Measurements from ENCODE around the gene LRRK2. TPM values are rescaled to one million over a fixed set of nuclear protein-coding genes. Genes with fewer than 3 reads are reported as not detected.

LRRK2 gene
- total and polyA plus RNA-seq, 8 donors, result 2.9 to 28.1 (median 4.6) TPM

DNA sequence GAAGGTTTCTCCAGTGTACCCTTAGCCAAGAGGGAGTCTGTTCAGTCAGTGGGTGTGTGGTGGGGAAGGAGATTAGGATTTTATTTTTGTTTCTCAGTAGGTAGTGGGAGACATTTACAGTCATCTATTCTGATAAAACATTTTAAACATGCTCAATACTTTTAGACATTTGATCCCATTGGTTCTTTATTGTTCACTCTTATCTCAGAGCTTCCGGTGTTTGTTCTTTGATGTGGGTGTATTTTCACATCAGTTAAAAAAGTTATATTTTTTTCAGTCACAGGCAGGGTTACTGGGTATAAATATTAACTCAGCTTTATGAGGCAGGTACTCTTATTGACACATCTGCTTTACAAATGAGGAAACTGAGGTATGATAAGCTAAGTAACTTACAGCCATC is 43.3 kb upstream of the LRRK2 start:
- WGBS, 5 donors, result 29 to 53% (median 46%) methylated on average over 1 of the region's 1 CpG
- H3K4me3 ChIP-seq, result no peak overlapping the region
- H3K36me3 ChIP-seq, result no peaks in the 10 kb centered on the region
- TF ChIP-seq POLR2AphosphoS5 (IDR thresholded peaks at IDR 0.05) (no peak), EP300 (IDR thresholded peaks at IDR 0.05) (no peak), POLR2A (IDR thresholded peaks at IDR 0.05) (no peak)
- TF ChIP-seq, protein P1, sequence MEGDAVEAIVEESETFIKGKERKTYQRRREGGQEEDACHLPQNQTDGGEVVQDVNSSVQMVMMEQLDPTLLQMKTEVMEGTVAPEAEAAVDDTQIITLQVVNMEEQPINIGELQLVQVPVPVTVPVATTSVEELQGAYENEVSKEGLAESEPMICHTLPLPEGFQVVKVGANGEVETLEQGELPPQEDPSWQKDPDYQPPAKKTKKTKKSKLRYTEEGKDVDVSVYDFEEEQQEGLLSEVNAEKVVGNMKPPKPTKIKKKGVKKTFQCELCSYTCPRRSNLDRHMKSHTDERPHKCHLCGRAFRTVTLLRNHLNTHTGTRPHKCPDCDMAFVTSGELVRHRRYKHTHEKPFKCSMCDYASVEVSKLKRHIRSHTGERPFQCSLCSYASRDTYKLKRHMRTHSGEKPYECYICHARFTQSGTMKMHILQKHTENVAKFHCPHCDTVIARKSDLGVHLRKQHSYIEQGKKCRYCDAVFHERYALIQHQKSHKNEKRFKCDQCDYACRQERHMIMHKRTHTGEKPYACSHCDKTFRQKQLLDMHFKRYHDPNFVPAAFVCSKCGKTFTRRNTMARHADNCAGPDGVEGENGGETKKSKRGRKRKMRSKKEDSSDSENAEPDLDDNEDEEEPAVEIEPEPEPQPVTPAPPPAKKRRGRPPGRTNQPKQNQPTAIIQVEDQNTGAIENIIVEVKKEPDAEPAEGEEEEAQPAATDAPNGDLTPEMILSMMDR (IDR thresholded peaks at IDR 0.05), result no peak
- H3K27ac ChIP-seq, result no peak overlapping the region
- no peaks in the 10 kb centered on the region for H3K4me1 ChIP-seq
- intact Hi-C loops (cut with DNase I; ENCODE audit: low total_unique reads), result no loop called here
- H3K9me3 ChIP-seq, result peaks cover 0 to 4% (median 0%) of the 10 kb centered on the region in 4 donors
- no peaks in the 10 kb centered on the region for H3K27me3 ChIP-seq
- DNase-seq, result no peak

DNA sequence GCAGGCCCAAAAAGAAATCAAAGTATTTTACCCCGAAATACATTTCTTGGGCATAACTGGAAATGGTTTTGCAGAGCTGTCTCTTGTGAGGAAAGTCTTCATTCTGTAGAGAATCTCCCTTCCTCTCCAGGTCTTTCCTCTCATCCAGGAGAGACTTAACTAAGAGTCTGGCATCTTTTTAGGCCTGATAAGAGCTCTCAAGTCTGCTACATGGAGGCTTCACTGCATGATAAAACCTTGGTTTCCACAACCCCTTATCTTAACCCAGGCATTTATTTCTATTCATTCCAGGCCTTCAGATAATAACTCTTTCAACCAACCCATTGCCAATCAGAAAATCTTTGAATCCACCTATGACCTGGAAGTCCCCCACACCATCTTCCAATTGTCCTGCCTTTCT is 41.1 kb upstream of the LRRK2 start:
- no peak for DNase-seq
- Histone ChIP-seq H3K27me3 (no peaks in the 10 kb centered on the region), H3K27ac (no peak overlapping the region), H3K4me1 (no peaks in the 10 kb centered on the region), H3K36me3 (no peaks in the 10 kb centered on the region), H3K9me3 (peaks cover 0 to 4% (median 0%) of the 10 kb centered on the region in 4 donors), H3K4me3 (no peak overlapping the region)
- TF ChIP-seq, protein P1 (IDR thresholded peaks at IDR 0.05), result no peak
- TF ChIP-seq EP300 (IDR thresholded peaks at IDR 0.05), result no peak
- no peak for TF ChIP-seq POLR2A (IDR thresholded peaks at IDR 0.05)
- no peak for TF ChIP-seq POLR2AphosphoS5 (IDR thresholded peaks at IDR 0.05)
- WGBS, 5 donors, result 84 to 100% (median 94%) methylated on average over 1 of the region's 1 CpG
- intact Hi-C loops (cut with DNase I; ENCODE audit: low total_unique reads), result no loop called here

DNA sequence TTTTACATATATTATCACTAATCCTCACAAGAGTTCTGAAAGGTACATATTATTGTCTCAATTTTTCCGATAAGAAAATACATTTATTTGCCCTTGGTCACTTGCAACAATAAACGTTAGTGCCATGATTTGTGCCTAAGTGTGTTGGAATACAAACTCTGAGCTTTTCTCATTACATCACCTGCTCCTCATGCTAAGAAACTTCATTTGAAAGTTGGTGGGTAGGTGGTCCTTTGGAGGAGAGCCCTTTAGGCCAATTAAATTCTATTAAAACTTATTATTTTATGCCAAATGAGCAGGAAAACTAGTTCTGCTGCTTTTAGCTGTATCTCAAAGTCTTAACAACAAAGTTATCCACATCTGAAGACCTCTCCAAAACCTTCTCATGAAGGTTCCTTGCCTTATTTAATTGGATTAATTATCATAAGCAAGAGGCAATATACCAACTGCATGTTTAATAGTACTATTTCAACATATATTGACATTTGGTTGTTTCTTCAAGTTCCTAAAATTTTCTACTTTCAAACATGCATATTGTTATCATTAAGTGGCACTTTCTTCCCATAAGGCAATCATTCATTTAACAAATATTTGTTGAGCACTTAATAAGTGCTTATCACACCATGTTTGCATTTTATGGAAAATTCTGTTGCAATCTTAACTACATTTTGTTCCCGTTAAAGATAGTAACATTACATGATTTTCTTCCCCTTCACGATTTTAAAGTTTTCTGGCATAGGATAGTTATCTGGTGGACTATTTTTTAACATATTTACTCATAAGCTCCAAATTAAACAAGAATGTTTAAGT is 40.1 kb upstream of the LRRK2 start:
- no peak overlapping the region for H3K27ac ChIP-seq
- H3K4me1 ChIP-seq, result no peaks in the 10 kb centered on the region
- TF ChIP-seq POLR2A (IDR thresholded peaks at IDR 0.05) (no peak), EP300 (IDR thresholded peaks at IDR 0.05) (no peak), POLR2AphosphoS5 (IDR thresholded peaks at IDR 0.05) (no peak)
- TF ChIP-seq, protein P1 (IDR thresholded peaks at IDR 0.05), result no peak
- 63 to 72% (median 66%) methylated on average over 4 of the region's 4 CpGs for WGBS, 5 donors
- H3K27me3 ChIP-seq, result no peaks in the 10 kb centered on the region
- no peaks in the 10 kb centered on the region for H3K36me3 ChIP-seq
- H3K4me3 ChIP-seq, result no peak overlapping the region
- peaks cover 0 to 4% (median 0%) of the 10 kb centered on the region in 4 donors for H3K9me3 ChIP-seq
- no peak for DNase-seq
- intact Hi-C loops (cut with DNase I; ENCODE audit: low total_unique reads), result no loop called here

DNA sequence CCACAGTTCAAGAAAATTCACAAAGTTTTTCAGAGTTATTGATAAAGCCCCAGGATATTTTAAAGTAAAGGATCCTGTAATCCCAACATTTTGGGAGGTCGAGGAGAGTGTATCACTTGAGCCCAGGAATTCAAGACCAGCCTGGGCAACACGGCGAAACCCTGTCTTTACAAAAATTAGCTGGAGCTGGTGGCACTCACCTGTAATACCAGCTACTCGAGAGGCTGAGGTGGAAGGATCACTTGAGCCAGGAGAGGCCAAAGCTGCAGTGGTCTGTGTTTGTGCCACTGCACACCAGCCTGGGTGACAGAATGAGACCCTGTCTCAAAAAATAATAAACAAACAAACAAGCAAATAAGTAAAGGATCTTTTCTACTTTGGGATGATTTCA is 39.5 kb upstream of the LRRK2 start:
- Histone ChIP-seq H3K27me3 (no peaks in the 10 kb centered on the region), H3K4me1 (no peaks in the 10 kb centered on the region), H3K9me3 (peaks cover 0 to 2% (median 0%) of the 10 kb centered on the region in 4 donors), H3K36me3 (no peaks in the 10 kb centered on the region), H3K27ac (no peak overlapping the region), H3K4me3 (no peak overlapping the region)
- WGBS, 5 donors, result 82 to 85% (median 84%) methylated on average over 4 of the region's 4 CpGs
- intact Hi-C loops (cut with DNase I; ENCODE audit: low total_unique reads), result no loop called here
- DNase-seq, result no peak
- no peak for TF ChIP-seq POLR2AphosphoS5 (IDR thresholded peaks at IDR 0.05)
- TF ChIP-seq POLR2A (IDR thresholded peaks at IDR 0.05), result no peak
- TF ChIP-seq EP300 (IDR thresholded peaks at IDR 0.05), result no peak
- TF ChIP-seq, protein P1 (IDR thresholded peaks at IDR 0.05), result no peak

Measured in stomach (tissue), 9 donors.